Superior temporal gyrus (tissue), 1 donor: Measurements from ENCODE around the gene RECQL5.

ENCODE experiments used
- DNase-seq: peaks from one replicate; pipeline ENCODE4 v3.0.0-alpha.2; 2016; ENCODE audit errors: extremely low spot score

Gene RECQL5

GRCh38 chr17:75666959-75667790 lies at the start of gene RECQL5, which contains the start of gene SAP30BP:
Gene RECQL5, minus strand, starts transcription at chr17:75667154. Its CDS starts 597 bp downstream, at chr17:75666557.
Gene SAP30BP, plus strand, starts transcription at chr17:75667338. Its CDS starts 35 bp downstream, at chr17:75667373.
- peak; percentile 100 for DNase-seq

- DNase-seq = no peak
These were observed 45.5 kb upstream of the RECQL5 start for GRCh38 chr17:75712446-75712845.

- no peak for DNase-seq
These were observed 40.2 kb upstream of the RECQL5 start for GRCh38 chr17:75707079-75707571.

GRCh38 chr17:75706042-75706728 lies 39.2 kb upstream of the RECQL5 start:
- DNase-seq = no peak

- no peak for DNase-seq
These were observed 38.3 kb upstream of the RECQL5 start for GRCh38 chr17:75704963-75705875.

GRCh38 chr17:75703591-75703990 lies 36.6 kb upstream of the RECQL5 start:
- DNase-seq = no peak

GRCh38 chr17:75703191-75703590 lies 36.2 kb upstream of the RECQL5 start:
- no peak for DNase-seq

- no peak for DNase-seq
These were observed 34.3 kb upstream of the RECQL5 start for GRCh38 chr17:75701288-75701687.

GRCh38 chr17:75698659-75699058 lies 31.7 kb upstream of the RECQL5 start:
- DNase-seq = no peak

GRCh38 chr17:75697651-75698291 lies 30.8 kb upstream of the RECQL5 start:
- peak; percentile 92 for DNase-seq

- DNase-seq = peak; percentile 60
These were observed 28.9 kb upstream of the RECQL5 start for GRCh38 chr17:75695830-75696271.

GRCh38 chr17:75695141-75695829 lies 28.3 kb upstream of the RECQL5 start:
- DNase-seq = peak; percentile 67

GRCh38 chr17:75694536-75694935 lies 27.6 kb upstream of the RECQL5 start:
- DNase-seq = peak; percentile 60

- peak; percentile 94 for DNase-seq
These were observed 26.8 kb upstream of the RECQL5 start for GRCh38 chr17:75693500-75694481.

GRCh38 chr17:75692976-75693375 lies 26.0 kb upstream of the RECQL5 start:
- DNase-seq = peak; percentile 41

- peak; percentile 69 for DNase-seq
These were observed 25.1 kb upstream of the RECQL5 start for GRCh38 chr17:75691801-75692626.

- no peak for DNase-seq
These were observed 24.4 kb upstream of the RECQL5 start for GRCh38 chr17:75691371-75691791.

GRCh38 chr17:75689441-75689873 lies 22.5 kb upstream of the RECQL5 start:
- DNase-seq = no peak
